Measurements from ENCODE around the gene CCDC159. TPM values are rescaled to one million over a fixed set of nuclear protein-coding genes. Genes with fewer than 3 reads are reported as not detected.
"Not testable (repeated sequence)": the region's sequence is repeated elsewhere in the genome, so short reads cannot be mapped to it uniquely, and the experiment has no call there.

Gene CCDC159
- total RNA-seq, 1 experiment from 2014 or later, result 0.63 TPM

DNA sequence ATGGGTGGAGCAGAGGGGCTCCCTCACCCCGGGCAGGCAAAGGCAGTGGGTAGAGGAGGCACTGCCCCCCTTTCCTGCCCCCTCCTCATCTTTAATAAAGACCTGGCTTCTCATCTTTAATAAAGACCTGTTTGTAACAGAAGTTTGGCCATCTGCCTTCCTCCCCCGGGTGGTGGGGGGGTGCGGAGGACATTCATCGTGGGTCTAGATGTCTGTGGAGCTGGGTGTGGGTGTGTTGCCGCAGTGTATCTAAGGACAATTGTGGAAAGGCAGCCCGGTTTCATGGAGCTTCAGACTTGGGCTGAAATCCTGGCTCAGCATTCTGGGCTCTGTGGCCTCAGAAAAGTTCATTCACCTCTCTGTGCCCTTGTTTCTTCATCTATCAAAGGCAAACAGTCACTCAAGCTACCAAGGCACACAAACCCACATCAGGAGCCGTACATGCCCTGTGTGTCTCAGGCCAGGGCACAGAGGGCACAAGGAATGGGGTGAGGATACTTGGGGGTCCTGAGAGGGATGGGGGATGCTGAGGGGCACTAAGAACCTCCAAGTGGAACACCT, 19.3 kb downstream of the CCDC159 start:
- DNase-seq (ENCODE audit: low read depth), result no peak

DNA sequence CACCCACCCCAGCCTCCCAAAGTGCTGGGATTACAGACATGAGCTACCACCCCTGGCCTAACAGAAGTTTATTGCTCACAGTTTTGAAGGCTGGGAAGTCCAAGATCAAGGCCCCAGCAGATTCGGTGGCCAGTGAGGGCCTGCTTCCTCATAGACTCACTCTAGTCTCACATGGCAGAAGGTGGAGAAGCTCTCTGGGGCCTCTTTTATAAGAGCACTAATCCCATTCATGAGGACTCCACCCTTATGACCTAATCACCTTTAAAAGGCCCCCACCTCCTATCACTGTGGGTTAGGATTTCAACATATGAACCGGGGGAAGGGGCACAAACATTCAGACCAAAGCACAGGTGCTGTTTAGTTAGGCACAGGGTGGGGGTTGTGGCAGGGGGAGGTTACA, 21.2 kb downstream of the CCDC159 start:
- DNase-seq (ENCODE audit: low read depth), result no peak

DNA sequence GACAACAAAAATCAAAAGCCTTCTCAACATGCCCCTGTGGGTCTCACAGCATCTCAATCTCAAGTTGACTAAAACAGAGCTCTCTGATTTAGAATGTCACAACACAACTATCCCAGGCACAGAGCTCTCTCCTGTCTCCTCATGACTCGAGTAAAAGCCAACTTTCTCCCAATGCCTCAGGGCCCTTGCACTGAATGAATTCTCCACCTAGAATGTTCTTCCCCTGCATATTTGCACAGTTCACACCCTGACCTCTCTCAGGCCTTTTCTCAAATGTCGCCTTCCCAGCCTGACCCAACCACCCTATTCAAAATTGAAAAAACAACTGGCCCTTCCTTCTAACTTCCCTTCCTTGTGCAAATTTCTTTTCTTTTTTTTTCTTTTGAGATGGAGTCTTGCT, 24.4 kb downstream of the CCDC159 start:
- DNase-seq (ENCODE audit: low read depth), result no peak

DNA sequence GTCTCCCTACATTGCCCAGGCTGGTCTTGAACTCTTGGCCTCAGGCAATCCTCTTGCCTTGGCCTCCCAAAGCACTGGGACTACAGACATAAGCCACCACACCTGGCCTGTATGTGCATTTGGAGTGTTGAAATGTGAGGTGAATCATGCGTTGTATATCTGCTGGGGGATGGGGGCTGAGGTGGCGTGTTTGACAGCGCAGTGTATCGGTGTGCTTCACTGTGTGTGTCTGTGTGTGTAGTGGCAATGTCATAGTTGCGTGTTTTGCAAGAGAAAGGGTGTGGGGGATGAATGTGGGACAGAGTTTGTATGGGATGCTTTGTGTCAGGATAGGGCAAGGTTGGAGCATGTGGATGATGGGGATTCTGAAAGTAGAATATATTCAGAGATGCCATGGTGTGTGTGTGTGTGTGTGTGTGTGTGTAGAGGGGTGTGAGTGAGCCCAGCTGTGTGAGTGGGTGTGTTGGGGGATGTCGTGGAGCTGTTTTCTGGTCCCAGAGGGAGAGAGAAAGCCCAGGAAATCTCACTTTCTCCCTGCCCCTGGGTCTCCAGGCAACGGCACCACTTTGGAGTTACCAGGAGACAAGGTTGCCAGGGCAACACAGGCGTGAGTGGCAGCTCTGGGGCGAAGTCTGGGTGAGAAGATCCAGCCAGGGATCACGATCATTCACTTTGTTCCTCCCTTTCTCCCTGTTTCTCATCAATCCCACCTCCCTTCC, 27.0 kb downstream of the CCDC159 start:
- DNase-seq (ENCODE audit: low read depth), result peak; percentile 65

DNA sequence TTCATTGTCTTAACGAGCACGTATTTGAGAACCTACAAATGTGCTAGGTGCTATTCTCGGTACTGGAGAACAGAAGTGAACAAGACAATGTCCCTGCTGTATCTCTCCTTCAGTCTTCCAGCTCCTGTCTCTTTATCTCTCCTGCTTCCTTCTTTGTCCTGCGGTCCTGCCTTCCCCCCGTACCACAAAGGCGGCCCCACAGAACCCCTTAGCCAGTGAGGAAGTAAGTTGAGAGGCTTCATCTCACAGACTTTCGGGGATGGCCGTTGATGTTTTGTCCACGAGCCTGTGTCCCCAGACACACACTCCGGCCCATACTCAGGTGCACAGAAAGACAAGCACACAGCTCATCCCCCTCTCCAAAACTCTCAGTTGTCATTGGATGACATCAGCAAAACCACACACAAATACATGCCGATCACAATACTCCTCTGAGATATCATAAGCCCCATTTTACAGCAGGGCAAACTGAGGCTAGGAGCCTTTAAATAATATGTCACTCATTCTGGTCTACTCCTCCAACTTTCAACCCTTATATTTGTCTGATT, 27.6 kb downstream of the CCDC159 start:
- DNase-seq (ENCODE audit: low read depth), result no peak

DNA sequence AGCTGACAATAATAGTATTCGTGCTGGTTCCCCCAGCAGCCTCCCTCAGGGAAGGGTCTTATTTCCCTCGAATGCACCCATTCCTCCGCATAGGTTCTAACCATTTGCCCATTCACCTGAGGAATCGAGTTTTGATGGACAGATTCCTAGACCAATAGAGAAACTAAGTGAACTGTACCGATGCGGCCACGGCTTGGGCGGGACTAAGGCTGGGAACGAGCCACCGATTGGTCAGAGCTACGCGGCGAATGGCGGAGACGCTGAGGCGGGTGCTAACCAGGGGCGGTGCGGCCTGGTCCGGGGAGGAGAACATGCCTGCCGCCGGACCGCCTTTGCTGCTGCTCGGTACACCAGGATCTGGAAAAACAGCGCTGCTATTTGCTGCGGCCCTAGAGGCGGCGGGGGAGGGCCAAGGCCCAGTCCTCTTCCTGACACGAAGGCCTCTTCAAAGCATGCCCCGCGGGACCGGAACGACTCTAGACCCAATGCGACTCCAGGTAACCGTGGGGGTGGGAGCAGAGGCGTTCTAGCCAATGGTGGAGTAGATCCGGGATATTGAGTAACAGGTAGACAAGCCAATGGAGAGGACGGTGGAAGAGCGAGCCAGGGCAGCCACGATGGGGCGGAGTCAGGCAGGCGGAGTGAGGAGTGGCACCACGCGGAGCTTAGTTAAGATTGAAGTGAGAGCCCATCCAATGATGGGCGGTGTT, 28.3 kb downstream of the CCDC159 start, which contains the start of gene SWSAP1:
TSS of gene SWSAP1 (plus strand) at position 234 of the 710 bp plus-strand sequence. CDS start at position 249, 15 bp downstream.
- peak; percentile 100 for DNase-seq (ENCODE audit: low read depth)

DNA sequence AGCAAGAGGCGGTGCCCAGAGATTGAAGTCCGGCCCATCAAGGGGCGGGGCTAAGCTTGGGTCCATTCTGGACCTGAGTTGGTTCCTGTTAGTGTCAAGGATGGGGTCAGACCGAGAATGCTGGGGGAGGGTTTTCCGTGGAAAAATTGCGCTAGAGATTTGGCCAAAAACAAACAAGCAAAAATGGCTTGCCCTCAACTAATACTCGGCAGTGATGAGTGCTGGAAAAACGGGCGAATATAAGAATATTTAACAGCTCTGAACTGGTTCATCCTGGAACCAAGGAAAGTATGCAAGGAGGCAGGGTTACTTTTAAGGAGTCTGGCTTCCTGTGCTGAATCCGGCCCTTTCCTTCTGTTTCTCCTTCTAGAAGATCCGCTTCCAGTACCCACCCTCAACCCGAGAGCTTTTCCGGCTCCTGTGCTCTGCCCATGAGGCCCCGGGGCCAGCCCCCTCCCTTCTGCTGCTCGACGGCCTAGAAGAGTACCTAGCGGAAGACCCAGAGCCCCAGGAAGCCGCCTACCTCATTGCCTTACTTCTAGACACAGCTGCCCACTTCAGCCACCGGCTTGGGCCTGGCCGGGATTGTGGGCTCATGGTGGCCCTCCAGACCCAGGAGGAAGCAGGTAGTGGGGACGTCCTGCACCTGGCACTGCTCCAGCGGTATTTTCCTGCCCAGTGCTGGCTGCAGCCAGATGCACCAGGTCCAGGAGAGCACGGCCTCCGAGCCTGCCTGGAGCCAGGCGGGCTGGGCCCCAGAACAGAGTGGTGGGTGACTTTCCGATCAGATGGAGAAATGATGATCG, 29.0 kb downstream of the CCDC159 start:
- no peak for DNase-seq (ENCODE audit: low read depth)

DNA sequence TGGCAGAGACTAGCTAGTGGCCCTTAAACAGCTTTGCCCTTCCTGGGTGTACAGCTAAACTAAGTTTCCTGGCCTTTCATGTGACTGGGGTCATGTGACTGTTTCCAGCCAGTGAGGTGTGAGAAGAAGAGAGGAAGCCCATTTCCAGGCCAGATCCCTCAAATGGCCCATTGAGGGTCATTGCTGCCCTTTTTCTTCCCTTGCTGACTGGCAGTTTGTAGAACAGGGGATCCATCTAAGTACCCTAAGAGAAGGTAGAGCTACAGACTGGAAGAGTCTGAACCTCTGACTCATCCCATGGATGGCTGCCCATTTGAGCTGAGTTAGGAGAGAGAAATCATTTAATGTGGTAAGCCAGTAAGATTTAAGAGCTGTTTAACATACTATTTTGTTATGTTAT, 30.9 kb downstream of the CCDC159 start:
- peak; percentile 84 for DNase-seq (ENCODE audit: low read depth)

DNA sequence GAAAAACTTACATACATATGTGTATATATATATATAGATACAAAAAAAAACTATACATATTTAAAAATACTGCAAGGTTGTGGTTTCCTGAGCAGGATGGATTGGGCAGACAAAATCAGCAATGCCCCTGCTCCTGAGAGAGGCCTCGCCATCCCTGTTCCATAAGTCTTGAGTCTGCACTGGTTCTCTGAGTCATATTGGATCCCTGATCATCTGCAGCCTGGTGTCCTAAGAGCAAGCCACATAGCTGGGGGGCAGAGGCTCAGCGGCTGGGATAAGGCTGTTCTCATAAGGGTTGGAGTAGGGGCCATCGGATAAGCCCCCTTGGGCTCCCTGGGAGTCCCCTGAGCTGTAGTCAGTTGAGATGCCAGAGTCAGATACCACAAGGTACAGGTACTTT, 31.4 kb downstream of the CCDC159 start:
- no peak for DNase-seq (ENCODE audit: low read depth)

DNA sequence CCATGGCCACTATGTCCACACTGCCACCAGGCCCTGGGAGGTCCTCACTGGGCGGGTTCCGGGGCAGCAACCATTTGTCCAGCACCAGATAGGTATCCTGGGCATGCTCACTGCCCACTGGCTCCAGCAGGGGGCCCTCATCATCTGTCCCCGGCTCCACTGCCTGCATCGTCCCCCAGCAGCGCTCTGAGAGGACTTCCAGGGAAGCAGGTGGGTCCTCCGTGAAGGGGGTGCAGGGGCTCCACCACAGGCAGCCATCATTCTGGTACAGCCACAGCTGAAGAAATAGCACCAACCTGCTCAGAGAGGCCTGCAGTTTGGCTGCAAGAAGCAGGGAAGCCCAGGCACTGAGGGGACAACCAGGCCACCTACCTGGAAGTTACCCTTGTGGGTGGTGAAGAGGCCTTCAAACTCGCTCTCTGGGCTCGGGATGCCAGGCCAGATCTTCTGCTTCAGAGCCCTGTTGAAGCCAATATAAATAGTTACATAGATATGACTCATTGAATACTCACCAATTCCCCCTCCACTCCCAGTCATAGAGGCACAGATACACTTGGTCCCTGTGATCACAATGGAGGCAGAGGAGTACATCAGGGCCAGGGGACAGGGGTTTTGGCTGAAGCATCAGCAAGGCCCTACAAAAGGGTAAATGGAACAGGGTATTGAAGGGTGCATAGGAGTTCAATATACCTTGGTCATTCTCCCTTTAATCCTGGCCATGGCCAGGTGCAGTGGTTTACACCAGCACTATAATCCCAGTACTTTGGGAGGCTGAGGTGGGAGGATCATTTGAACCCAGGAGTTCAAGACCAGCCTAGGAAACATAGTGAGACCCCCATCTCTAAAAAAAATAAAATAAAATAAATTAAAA, 32.2 kb downstream of the CCDC159 start:
- DNase-seq (ENCODE audit: low read depth), result peak; percentile 86

DNA sequence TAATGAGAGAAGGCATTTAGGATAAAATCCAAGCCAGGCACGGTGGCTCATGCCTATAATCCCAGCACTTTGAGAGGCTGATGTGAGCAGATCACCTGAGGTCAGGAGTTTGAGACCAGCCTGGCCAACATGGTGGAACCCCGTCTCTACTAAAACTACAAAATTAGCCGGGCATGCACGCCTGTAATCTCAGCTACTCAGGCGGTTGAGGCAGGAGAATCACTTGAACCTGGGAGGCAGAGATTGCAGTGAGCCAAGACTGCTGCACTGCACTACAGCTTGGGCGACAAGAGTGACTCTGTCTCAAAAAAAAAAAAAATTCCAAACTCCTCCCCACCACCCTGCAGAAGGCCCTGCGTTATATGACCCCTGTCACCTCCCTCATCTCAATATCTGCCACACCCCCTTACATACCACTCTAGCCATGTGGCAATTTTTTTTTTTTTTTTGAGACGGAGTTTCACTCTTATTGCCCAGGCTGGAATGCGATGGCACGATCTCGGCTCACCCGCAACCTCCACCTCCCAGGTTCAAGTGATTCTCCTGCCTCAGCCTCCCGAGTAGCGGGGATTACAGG, 33.0 kb downstream of the CCDC159 start:
- not testable (repeated sequence) for DNase-seq (ENCODE audit: low read depth)

DNA sequence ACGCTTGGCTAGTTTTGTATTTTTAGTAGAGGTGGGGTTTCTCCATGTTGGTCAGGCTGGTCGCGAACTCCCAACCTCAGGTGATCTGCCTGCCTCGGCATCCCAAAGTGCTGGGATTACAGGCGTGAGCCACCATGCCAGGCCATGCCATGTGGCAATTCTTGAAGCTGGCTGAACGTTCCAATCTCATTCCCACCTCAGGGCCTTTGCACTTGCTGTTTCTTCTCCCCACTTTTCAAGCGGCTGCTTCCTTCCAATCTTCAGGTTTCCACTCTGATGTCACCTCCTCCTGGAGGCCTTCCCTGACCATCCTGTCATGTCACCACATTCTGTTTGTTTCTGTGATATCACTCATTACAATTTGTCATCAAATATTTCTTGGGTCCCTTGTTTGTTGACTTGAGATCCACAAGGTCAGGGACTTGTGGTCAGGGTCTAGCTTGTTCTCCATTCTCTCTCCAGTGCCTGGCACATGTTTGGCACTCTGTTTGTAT, 33.6 kb downstream of the CCDC159 start:
- no peak for DNase-seq (ENCODE audit: low read depth)

DNA sequence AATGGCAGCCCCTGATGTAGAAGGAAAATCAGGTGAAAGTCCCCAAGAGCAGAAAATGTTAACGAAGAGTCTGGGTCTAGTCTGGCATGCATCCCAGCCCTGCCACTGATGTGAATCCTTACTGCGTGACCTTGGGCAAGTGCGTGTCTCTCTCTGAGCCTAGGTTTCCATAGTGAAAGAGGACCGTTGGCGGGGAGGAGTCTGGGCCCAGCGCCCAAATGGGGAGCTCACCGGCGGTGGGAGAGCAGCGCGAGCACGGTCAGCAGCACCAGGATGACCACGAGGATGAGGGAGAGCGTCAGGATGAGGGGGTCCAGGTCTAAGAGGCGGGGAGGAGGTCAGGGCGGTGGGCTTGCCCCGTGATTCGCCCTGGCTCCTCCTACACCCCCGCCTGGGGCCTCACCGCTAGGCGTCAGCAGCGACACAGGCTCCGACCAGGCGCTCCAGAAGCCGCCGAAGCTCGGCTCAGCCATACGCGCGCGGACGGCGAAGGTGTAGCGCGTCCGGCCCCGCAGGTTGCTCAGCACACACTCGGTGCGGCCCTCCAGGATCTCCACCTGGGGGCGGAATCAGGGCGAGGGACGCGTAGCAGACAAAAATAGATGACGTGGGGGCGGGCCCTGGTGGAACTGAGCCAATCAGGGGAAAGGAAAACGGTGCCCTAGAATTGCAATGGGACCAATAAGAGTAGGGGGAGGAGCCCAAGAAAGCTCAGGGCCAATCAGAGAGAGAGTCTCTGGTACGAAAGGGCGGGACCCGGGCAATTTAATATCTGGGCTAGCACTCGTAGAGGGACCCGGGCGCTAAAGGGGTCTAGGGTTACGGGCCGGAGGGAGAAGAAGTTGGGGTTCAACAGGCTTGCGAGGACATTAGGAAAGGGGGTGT, 34.6 kb downstream of the CCDC159 start:
- peak; percentile 97 for DNase-seq (ENCODE audit: low read depth)

DNA sequence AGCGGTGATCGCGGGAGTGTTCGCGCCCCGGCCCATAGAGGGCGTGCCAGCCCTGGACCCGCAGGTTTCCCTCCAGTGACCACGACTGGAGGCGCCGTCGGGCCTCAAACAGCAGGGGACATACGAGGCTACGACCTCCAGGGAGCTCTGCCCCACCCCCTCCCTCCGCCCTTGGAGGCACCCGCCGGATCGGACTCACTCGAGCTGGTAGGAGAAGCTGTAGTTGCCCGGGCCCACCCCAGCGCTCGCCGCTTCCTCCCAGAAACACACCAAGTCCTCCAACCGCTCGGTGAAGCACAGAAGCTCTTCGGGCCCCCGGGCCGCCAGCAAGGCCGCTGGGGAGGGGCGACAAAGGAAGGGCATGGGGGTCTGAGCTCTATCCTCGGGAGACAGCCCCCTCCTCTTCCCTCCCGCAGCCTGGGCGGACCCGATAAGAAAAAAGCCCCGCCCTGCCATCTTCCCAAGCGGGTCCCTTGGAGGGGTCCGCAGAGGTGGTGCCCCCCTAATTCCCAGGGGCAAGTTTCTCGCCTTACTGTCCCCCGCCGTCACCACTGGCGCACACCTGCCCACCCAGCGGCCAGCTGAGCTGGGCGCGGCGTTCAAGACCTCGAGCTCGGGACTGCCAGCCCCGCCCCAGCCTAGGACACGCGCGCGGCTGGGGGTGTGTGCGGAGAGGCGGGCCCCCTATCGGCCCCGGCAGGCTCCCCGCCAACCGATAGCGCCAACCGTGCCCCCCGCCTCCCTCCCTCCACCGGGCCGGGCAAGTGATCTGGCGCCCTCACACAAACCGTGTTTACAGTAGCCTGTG, 36.8 kb downstream of the CCDC159 start:
- DNase-seq (ENCODE audit: low read depth), result peak; percentile 69

DNA sequence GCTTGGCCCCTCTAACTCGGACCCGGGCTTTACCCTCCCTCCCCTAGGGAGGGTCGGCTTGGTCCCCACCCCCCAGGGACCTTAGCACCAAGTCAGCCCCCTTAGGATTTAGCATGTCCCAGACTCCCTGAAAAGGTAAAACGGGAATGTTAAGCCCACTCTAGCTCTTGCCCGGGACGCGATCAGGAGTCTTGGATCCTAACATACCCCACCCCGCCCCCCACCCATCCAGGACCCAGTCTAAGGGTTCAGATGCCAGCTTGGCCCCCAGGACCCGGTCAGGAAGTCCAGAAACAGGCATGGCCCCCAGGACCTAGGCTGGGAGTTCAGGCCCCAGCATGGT, 37.4 kb downstream of the CCDC159 start:
- DNase-seq (ENCODE audit: low read depth), result no peak

DNA sequence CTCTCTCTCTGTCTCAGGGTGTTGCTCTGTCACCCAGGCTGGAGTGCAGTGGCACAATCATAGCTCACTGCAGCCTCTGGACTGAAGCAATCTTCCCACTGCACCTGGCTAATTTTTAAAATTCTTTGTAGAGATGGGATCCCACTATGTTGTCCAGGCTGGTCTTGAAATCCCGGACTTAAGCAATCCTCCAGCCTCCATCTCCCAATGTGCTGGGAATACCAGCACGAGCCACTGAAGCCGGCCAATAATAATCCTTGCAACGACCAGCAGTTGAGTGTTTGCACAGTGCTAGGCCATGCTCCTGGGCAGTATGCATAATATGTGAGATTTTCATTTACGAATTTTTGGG, 38.4 kb downstream of the CCDC159 start:
- DNase-seq (ENCODE audit: low read depth), result no peak

DNA sequence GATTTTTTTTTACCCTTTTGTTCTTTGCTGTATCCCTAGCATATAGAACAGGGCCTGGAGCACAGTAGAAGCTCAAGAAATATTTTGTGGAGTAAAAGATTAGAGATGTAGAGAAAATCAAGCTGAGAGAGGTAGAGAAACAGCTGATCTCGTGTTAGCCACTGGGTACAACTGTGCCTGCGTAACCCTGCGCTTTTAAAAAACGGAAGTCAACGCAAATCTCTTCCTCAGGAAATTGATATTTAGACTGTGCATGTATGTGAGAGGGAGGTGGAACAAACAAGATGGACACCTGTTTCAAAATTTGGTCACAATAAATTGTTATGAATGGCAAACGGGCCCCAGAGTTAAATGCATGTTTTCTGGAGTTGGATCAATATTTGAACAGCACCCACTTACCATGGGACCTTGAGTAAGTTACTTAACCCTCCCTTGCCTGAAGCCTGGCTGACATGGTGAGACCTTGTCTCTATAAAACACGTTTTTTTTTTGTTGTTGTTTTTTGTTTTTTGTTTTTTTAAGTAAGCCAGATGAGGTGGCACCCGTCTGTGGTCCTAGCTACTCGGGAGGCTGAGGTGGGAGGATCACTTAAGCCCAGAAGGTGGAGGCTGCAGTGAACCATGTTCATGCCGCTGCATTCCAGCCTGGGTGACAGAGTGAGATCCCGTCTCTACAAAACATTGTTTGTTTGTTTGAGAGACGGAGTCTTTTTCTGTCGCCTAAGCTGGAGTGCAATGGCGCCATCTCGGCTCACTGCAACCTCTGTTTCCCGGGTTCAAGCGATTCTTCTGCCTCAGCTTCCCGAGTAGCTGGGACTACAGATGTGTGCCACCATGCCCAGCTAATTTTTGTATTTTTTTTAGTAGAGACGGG, 41.1 kb downstream of the CCDC159 start:
- no peak for DNase-seq (ENCODE audit: low read depth)

DNA sequence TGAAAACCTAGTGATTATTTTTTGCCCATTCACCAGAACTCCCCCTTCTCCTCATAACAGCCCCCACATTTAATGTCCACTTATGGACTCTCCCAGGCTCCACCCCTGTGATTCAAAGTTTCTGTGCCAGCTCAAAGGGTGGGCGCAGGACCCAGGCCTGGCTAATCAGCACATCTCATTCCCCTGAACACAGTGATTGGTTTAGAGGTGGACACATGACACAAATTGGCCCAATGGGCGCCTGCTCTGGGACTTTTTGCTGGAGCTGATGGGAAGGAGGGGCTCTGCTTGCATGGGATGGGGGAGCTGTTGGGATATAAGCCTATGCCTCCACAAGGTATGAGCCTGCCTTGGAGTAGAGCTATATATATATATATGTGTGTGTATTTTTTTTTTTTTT, 44.0 kb downstream of the CCDC159 start:
- no peak for DNase-seq (ENCODE audit: low read depth)

Data from Daoy (cell line).